Loucy (cell line): ENCODE data around the gene UBQLN1.

Experiments
- H2AFZ ChIP-seq: fragments of 200-600 bp; sonication (generic); 2 replicates; pipeline ENCODE4 v1.6.0; 2016; ENCODE audit warnings: antibody characterized with exemption, mild to moderate bottlenecking, low read length, moderate library complexity
- H3F3A ChIP-seq: fragments of 200-600 bp; 2 replicates; pipeline ENCODE4 v1.6.0; 2016; ENCODE audit warnings: antibody characterized with exemption, low read depth, mild to moderate bottlenecking
- H3K27me3 ChIP-seq: fragments of 200-600 bp; sonication (generic); 2 replicates; pipeline ENCODE4 v1.6.1; 2014; ENCODE audit warnings: low read length, mild to moderate bottlenecking; ENCODE audit not compliant: insufficient read depth, poor library complexity, severe bottlenecking
- H3K36me3 ChIP-seq: fragments of 200-600 bp; sonication (generic); 2 replicates; pipeline ENCODE4 v1.6.1; 2016; ENCODE audit warnings: low read length; ENCODE audit not compliant: insufficient read depth
- H3K4me1 ChIP-seq: fragments of 200-600 bp; sonication (generic); 2 replicates; pipeline ENCODE4 v1.5.1; 2014; ENCODE audit warnings: low read length, mild to moderate bottlenecking; ENCODE audit not compliant: insufficient read depth, poor library complexity, severe bottlenecking
- H3K4me2 ChIP-seq: fragments of 200-600 bp; sonication (generic); 2 replicates; pipeline ENCODE4 v1.6.0; 2014; ENCODE audit warnings: antibody characterized with exemption, low read length, low read depth, mild to moderate bottlenecking; ENCODE audit not compliant: poor library complexity, severe bottlenecking
- H3K4me3 ChIP-seq: fragments of 200-600 bp; sonication (generic); 2 replicates; pipeline ENCODE4 v1.5.1; 2014; ENCODE audit warnings: low read length, mild to moderate bottlenecking, mixed read lengths; ENCODE audit not compliant: poor library complexity, severe bottlenecking
- H3K79me2 ChIP-seq: fragments of 200-600 bp; sonication (generic); 2 replicates; pipeline ENCODE4 v1.6.1; 2014; ENCODE audit warnings: low read length; ENCODE audit not compliant: insufficient read depth
- H3K9ac ChIP-seq: fragments of 200-600 bp; sonication (generic); 2 replicates; pipeline ENCODE4 v1.6.0; 2014; ENCODE audit warnings: mild to moderate bottlenecking, low read depth, low read length, moderate library complexity; ENCODE audit not compliant: poor library complexity, severe bottlenecking
- H3K9me2 ChIP-seq: fragments of 200-600 bp; sonication (generic); replicated peaks from 2 replicates; pipeline ENCODE4 v1.6.1; 2016; ENCODE audit warnings: low read depth, low read length, mixed read lengths
- H3K9me3 ChIP-seq: fragments of 200-600 bp; sonication (generic); 2 replicates; pipeline ENCODE4 v1.6.1; 2014; ENCODE audit warnings: mild to moderate bottlenecking, antibody characterized with exemption, low read length, low read depth; ENCODE audit not compliant: insufficient read depth
- H4K20me1 ChIP-seq: fragments of 200-600 bp; sonication (generic); 2 replicates; pipeline ENCODE4 v1.6.0; 2014; ENCODE audit warnings: antibody characterized with exemption, low read length, mild to moderate bottlenecking; ENCODE audit not compliant: insufficient read depth, poor library complexity, severe bottlenecking
- EZH2phosphoT487 ChIP-seq: fragments of 200-600 bp; IDR thresholded peaks from 2 replicates; pipeline ENCODE4 v1.6.1; 2018; ENCODE audit warnings: antibody characterized with exemption, mild to moderate bottlenecking, moderate library complexity, borderline replicate concordance
- TF ChIP-seq, protein P1 (sequence below): fragments of 200-600 bp; sonication (generic); conservative IDR thresholded peaks from 2 replicates; pipeline ENCODE4 v1.5.1; 2014; ENCODE audit warnings: mild to moderate bottlenecking, antibody characterized with exemption, low read length

Gene UBQLN1

DNA sequence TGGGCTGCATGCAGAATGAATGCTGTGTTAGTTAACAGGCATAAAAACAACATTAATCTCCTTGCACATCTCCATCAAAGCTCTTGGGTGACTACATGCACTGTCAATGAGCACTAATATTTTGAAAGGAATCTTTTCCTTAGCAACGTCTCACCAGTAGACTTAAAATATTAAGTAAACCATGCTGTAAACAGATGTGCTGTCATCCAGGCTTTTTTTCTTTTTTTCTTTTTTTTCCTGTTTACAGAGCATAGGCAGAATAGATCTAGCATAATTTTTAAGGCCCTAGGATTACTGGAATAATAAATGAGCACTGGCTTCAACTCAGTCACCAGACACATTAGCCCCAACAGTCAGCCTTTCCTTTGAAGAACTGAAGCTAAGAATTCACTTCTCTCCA is 36.3 kb downstream of the UBQLN1 start:
- Histone ChIP-seq H3K4me1 (peaks cover 3% of the 10 kb centered on the region), H3K9me3 (no peaks in the 10 kb centered on the region), H3K27me3 (no peaks in the 10 kb centered on the region), H3F3A (no peaks in the 10 kb centered on the region), H3K9me2 (no peaks in the 10 kb centered on the region), H3K4me2 (no peak overlapping the region), H4K20me1 (peaks cover 28% of the 10 kb centered on the region), H3K79me2 (peaks cover 18% of the 10 kb centered on the region), H3K36me3 (peaks cover 88% of the 10 kb centered on the region), H3K9ac (no peak overlapping the region), H2AFZ (no peak overlapping the region), H3K4me3 (no peak overlapping the region)
- TF ChIP-seq, protein P1, sequence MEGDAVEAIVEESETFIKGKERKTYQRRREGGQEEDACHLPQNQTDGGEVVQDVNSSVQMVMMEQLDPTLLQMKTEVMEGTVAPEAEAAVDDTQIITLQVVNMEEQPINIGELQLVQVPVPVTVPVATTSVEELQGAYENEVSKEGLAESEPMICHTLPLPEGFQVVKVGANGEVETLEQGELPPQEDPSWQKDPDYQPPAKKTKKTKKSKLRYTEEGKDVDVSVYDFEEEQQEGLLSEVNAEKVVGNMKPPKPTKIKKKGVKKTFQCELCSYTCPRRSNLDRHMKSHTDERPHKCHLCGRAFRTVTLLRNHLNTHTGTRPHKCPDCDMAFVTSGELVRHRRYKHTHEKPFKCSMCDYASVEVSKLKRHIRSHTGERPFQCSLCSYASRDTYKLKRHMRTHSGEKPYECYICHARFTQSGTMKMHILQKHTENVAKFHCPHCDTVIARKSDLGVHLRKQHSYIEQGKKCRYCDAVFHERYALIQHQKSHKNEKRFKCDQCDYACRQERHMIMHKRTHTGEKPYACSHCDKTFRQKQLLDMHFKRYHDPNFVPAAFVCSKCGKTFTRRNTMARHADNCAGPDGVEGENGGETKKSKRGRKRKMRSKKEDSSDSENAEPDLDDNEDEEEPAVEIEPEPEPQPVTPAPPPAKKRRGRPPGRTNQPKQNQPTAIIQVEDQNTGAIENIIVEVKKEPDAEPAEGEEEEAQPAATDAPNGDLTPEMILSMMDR: no peak
- TF ChIP-seq EZH2phosphoT487: no peak

DNA sequence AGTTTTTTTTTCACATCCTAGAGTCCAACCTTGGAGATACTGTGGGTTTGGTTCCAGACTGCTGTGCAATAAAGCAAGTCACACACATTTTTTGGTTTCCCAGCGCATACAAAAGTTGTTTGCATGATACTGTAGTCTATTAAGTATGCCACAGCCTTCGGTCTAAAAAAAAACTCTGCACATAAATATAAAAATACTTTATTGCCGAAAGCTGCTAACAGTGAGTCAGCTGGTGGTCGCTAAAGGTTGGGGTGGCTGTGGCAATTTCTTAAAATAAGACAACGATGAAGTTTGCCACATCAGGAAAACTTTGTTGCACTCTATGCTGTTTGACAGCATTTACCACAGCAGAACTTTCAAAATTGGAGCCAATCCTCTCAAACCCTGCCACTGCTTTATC is 37.4 kb downstream of the UBQLN1 start:
- no peak overlapping the region for H3K9ac ChIP-seq
- H3K36me3 ChIP-seq: peaks cover 83% of the 10 kb centered on the region
- H3K9me2 ChIP-seq: no peaks in the 10 kb centered on the region
- peaks cover 14% of the 10 kb centered on the region for H3K4me1 ChIP-seq
- H3K79me2 ChIP-seq: peaks cover 16% of the 10 kb centered on the region
- H4K20me1 ChIP-seq: peaks cover 34% of the 10 kb centered on the region
- H3F3A ChIP-seq: peaks cover 3% of the 10 kb centered on the region; the same call in 1 of the 2 replicates
- TF ChIP-seq, protein P1: no peak
- no peak overlapping the region for H2AFZ ChIP-seq
- no peaks in the 10 kb centered on the region for H3K27me3 ChIP-seq
- no peak overlapping the region for H3K4me3 ChIP-seq
- no peaks in the 10 kb centered on the region for H3K9me3 ChIP-seq
- H3K4me2 ChIP-seq: no peak overlapping the region

DNA sequence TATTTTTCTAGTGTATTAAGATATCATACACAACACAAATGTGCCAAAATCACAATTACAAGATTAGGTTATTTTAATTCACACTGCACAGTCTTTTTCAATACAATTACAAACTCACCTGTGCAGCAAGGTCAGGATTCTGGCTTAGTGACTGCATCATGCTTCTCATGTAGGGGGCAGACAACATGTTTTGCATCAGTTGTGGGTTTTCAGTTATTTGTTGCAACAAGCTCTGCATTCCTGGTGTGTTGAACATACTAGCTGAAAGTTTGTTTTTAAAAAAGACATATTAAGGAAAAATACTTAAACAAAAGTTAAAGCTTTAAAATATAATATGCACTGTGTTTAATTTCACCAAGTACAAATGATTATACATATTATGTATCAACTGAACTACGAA is 38.7 kb downstream of the UBQLN1 start:
- Histone ChIP-seq H4K20me1 (peaks cover 31% of the 10 kb centered on the region), H3K4me1 (peaks cover 19% of the 10 kb centered on the region), H2AFZ (no peak overlapping the region), H3K9me2 (no peaks in the 10 kb centered on the region), H3K79me2 (peaks cover 3% of the 10 kb centered on the region; the same call in 1 of the 2 replicates), H3K4me2 (no peak overlapping the region), H3K9me3 (no peaks in the 10 kb centered on the region), H3F3A (peaks cover 3% of the 10 kb centered on the region; the same call in 1 of the 2 replicates), H3K4me3 (no peak overlapping the region), H3K9ac (no peak overlapping the region), H3K36me3 (peaks cover 81% of the 10 kb centered on the region), H3K27me3 (no peaks in the 10 kb centered on the region)
- TF ChIP-seq, protein P1: no peak
- no peak for TF ChIP-seq EZH2phosphoT487
